ENCODE measurements around the gene MYH13. TPM values are rescaled to one million over a fixed set of nuclear protein-coding genes. Genes with fewer than 3 reads are reported as not detected.

Gene MYH13
- total and polyA plus RNA-seq, 2 of the 13 experiments (the other 11 are each of a cell fraction or from before 2014, with no cell fraction given), result not detected

DNA sequence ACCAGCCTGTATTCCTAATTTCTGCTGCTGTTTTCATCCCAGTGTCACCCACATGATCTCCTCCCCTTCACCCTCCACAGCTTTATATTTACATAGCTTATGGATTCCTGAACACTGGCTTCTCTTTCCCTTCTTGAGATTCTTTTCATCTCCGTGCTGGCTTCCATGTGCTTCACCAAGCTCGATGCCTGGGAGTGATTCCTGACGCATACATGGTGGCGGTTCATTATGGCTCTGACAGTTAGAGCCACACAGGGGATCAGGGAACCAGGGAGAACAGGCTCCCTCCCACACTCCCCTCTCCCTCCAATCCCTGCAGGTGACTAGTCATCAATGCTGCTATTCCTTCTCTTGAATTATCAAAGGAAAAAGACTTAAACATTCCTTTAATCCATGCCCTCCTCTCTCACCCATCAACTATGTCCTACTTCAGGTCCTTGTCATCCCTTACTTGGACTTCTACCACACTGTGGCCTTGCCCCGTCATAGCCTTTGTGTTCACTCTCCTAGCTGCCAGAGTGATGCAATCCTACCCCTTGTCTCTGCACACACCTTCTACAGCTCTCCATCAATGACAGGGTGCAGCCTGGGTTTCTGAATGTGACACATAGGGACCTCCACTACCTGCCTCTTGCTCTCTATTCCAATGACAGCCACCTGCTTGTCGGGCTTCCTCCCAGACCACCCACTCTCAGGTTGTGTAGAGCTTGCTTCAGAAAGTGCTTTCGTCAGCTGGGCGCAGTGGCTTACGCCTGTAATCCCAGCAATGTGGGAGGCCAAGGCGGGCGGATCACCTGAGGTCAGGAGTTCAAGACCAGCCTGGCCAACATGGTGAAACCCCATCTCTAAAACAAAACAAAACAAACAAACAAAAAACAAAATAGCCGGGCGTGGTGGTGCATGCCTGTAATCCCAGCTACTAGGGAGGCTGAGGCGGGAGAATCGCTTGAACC lies 43.6 kb downstream of the MYH13 start:
- WGBS (ENCODE audit: low lambda C conversion rate), result 28% methylated on average over 15 of the region's 15 CpGs
- CTCF ChIA-PET (ENCODE audit: low intra/inter-chr PET ratio, low total read pairs), result interaction anchor here (3.1 kb wide), 1 partner anchor 284 kb away, joined by 53 read pairs; no protein-coding TSS in a partner anchor
- in situ Hi-C loops (cut with HindIII; ENCODE audit: extremely low pct_ligation_motif_present, low pct_unique_long_range_greater_than_20kb), result loop anchor here (5.0 kb wide), 1 partner anchor 288 kb away; no protein-coding TSS in a partner anchor

DNA sequence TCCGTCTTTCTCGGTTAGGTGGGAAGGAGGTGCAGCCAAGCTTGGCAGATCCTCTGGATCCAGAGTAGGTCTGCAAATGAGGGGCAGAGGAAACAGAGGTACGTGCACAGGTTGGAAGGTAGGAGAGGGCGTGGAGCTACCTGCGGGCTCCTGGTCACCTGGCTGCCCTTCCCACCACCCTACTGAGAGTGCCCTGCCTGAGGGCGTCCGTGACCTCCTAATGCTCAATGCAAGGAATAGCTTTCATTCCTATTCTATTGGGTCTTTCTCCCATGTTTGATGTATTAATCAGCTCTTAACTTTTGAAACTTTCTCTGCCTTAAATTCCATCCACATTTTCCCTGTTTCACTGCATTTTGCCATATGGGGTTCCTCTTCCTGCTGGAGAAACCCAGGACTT lies 44.6 kb downstream of the MYH13 start:
- no peak for ATAC-seq
- H3K36me3 ChIP-seq (replicated peaks in 1 of 2; ENCODE audit: control insufficient read depth in 1 of 2, insufficient read depth in 2 of 2, low read length in 2 of 2), result no peaks in the 10 kb centered on the region
- intact Hi-C loops (cut with micrococcal nuclease; ENCODE audit: unreplicated experiment), result no loop called here
- H3K4me3 ChIP-seq (replicated peaks in 1 of 3; ENCODE audit: insufficient read depth in 1 of 3, low read depth in 2 of 3, low read length in 3 of 3), result no peak overlapping the region
- H3K79me2 ChIP-seq (ENCODE audit: insufficient read depth, low read length), result no peaks in the 10 kb centered on the region
- no peaks in the 10 kb centered on the region for H4K20me1 ChIP-seq (ENCODE audit: insufficient read depth, low read length)
- no peaks in the 10 kb centered on the region for H3K4me1 ChIP-seq (ENCODE audit: insufficient read depth, low read length)
- ChIA-PET CTCF (ENCODE audit: low intra/inter-chr PET ratio, low total read pairs) (interaction anchor here (1.7 to 3.1 kb wide), 2 partner anchors 285 to 289 kb away, joined by 35 to 53 read pairs; no protein-coding TSS in a partner anchor), POLR2A (no interaction called here)
- BruUV-seq (replicated peaks), result no TSS peak
- no peak for FAIRE-seq
- DNase-seq (ENCODE audit: low spot score), result no peak
- no peak overlapping the region for H3K27ac ChIP-seq (ENCODE audit: extremely low read length, insufficient read depth, low read length)
- no peak overlapping the region for H3K4me2 ChIP-seq (ENCODE audit: low read depth, low read length)
- H3K9me3 ChIP-seq (ENCODE audit: low read length), result no peaks in the 10 kb centered on the region
- WGBS (ENCODE audit: low lambda C conversion rate), result 46% methylated on average over 7 of the region's 7 CpGs
- H2AFZ ChIP-seq (ENCODE audit: low read length), result no peak overlapping the region
- no peak overlapping the region for H3K9ac ChIP-seq (ENCODE audit: insufficient read depth, low read depth, low read length)
- in situ Hi-C loops (cut with HindIII; ENCODE audit: extremely low pct_ligation_motif_present, low pct_unique_long_range_greater_than_20kb), result loop anchor here (5.0 kb wide), 1 partner anchor 289 kb away; no protein-coding TSS in a partner anchor
- H3K27me3 ChIP-seq (ENCODE audit: control insufficient read depth in 1 of 2, insufficient read depth in 2 of 2, low read length in 2 of 2), result peaks cover 0 to 1% of the 10 kb centered on the region in 2 experiments; a peak in 2 of 5 replicates
- TF ChIP-seq ZNF530 (CRISPR knock-in tag; IDR thresholded peaks at IDR 0.05; ENCODE audit: low read depth) (no peak), SMYD3 (CRISPR knock-in tag; IDR thresholded peaks at IDR 0.05) (no peak), MEIS1 (CRISPR knock-in tag; IDR thresholded peaks at IDR 0.05; ENCODE audit: borderline replicate concordance) (no peak), ADNP (CRISPR knock-in tag; IDR thresholded peaks at IDR 0.05) (no peak), ZMYM4 (CRISPR knock-in tag; IDR thresholded peaks at IDR 0.05) (no peak), ZNF12 (CRISPR knock-in tag; IDR thresholded peaks at IDR 0.05) (no peak), HNRNPUL1 (IDR thresholded peaks at IDR 0.05; ENCODE audit: low read depth, low read length) (no peak), ZNF841 (CRISPR knock-in tag; IDR thresholded peaks at IDR 0.05; ENCODE audit: borderline replicate concordance) (no peak), RARG (CRISPR knock-in tag; IDR thresholded peaks at IDR 0.05; ENCODE audit: low read depth) (no peak), RFXAP (CRISPR knock-in tag; IDR thresholded peaks at IDR 0.05; ENCODE audit: borderline replicate concordance) (no peak), BCL6 (CRISPR knock-in tag; IDR thresholded peaks at IDR 0.05) (no peak)
- TF ChIP-seq, protein P1, sequence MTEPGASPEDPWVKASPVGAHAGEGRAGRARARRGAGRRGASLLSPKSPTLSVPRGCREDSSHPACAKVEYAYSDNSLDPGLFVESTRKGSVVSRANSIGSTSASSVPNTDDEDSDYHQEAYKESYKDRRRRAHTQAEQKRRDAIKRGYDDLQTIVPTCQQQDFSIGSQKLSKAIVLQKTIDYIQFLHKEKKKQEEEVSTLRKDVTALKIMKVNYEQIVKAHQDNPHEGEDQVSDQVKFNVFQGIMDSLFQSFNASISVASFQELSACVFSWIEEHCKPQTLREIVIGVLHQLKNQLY (CRISPR knock-in tag; IDR thresholded peaks at IDR 0.05), result no peak

More for the DNA sequence above, 43.6 kb downstream of the MYH13 start:
- Histone ChIP-seq H3K4me2 (ENCODE audit: low read depth, low read length) (no peak overlapping the region), H3K4me3 (replicated peaks in 1 of 3; ENCODE audit: insufficient read depth in 1 of 3, low read depth in 2 of 3, low read length in 3 of 3) (no peak overlapping the region), H4K20me1 (ENCODE audit: insufficient read depth, low read length) (no peaks in the 10 kb centered on the region), H3K27ac (ENCODE audit: extremely low read length, insufficient read depth, low read length) (no peak overlapping the region), H3K27me3 (ENCODE audit: control insufficient read depth in 1 of 2, insufficient read depth in 2 of 2, low read length in 2 of 2) (peaks cover 0 to 1% of the 10 kb centered on the region in 2 experiments; a peak in 2 of 5 replicates), H2AFZ (ENCODE audit: low read length) (no peak overlapping the region), H3K36me3 (replicated peaks in 1 of 2; ENCODE audit: control insufficient read depth in 1 of 2, insufficient read depth in 2 of 2, low read length in 2 of 2) (no peaks in the 10 kb centered on the region), H3K4me1 (ENCODE audit: insufficient read depth, low read length) (no peaks in the 10 kb centered on the region), H3K79me2 (ENCODE audit: insufficient read depth, low read length) (no peaks in the 10 kb centered on the region), H3K9ac (ENCODE audit: insufficient read depth, low read depth, low read length) (no peak overlapping the region), H3K9me3 (ENCODE audit: low read length) (no peaks in the 10 kb centered on the region)
- no peak for DNase-seq (ENCODE audit: low spot score)
- ATAC-seq, result no peak; the same call in 2 of the 3 replicates
- FAIRE-seq, result no peak
- intact Hi-C loops (cut with micrococcal nuclease; ENCODE audit: unreplicated experiment), result no loop called here
- TF ChIP-seq CEBPB (IDR thresholded peaks at IDR 0.05; ENCODE audit: borderline replicate concordance, low read depth, low read length), result peak; percentile 61; the same call in 1 of the 2 replicates
- TF ChIP-seq SMARCC2 (IDR thresholded peaks at IDR 0.05), result no peak
- no TSS peak for BruUV-seq (replicated peaks)
- POLR2A ChIA-PET, result no interaction called here

All from HepG2 (cell line).